ENCODE results near the gene RERE. TPM values are rescaled to one million over a fixed set of nuclear protein-coding genes. Genes with fewer than 3 reads are reported as not detected.

The RERE gene
- total RNA-seq, 1 donor from 2014 or later = 124 TPM

DNA sequence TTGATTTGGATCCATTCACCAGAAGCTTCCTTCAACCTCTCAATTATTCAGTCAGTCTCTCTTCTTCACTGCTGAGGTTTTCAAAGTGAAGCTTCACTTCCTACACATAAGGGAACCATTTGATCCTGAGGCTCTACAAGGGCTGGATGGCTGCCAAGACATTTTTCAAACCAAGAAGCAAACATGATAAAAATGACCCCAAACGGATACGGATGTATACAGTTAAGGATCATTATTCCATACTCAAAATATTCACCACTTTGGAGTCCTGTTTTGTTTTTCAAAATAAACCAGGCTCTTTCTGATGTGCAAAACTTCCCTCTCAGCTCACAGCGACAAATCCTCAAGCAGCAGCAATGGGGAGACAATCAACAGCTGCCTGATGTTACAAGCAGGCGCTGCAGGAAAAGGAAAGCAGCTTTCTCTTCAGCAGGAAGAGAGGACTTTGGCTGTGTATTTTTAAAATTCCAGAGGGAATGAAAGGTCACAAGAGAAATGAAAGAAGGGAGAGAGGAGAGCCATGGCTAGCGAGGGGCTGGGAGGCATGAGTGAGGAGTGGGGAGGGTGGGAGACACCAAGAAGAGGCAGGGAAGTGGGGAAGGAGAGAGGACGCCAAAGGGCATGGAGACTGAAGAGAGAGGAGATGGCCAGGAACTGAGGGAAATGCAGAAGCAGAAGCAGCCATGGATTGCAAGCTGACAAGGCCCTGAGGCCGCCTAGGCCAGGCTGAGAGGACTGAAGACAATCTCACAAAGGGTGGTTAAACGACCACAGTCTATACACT is 354.1 kb downstream of the RERE start:
- peak; percentile 72 for DNase-seq (ENCODE audit: low read depth)
- Histone ChIP-seq H3K4me3 (ENCODE audit: insufficient read depth, low read depth, low read length) (no peak overlapping the region), H3K27ac (ENCODE audit: low read depth, low read length) (peak overlapping the region; percentile 23), H3K4me2 (ENCODE audit: low read length) (peak overlapping the region; percentile 79), H3K9me3 (ENCODE audit: insufficient read depth, low read depth, low read length) (no peaks in the 10 kb centered on the region), H2AFZ (ENCODE audit: low read depth, low read length) (peak overlapping the region; percentile 2), H3K36me3 (ENCODE audit: insufficient read depth, low read length) (no peaks in the 10 kb centered on the region), H3K79me2 (ENCODE audit: insufficient read depth, low read length) (no peaks in the 10 kb centered on the region), H3K27me3 (ENCODE audit: insufficient read depth, low read length) (no peaks in the 10 kb centered on the region), H3K4me1 (ENCODE audit: insufficient read depth, low read length) (peaks cover 17% of the 10 kb centered on the region), H3K9ac (ENCODE audit: low read length) (peak overlapping the region; percentile 61), H4K20me1 (ENCODE audit: insufficient read depth, low read length) (no peaks in the 10 kb centered on the region)
- TF ChIP-seq EZH2 (IDR thresholded peaks at IDR 0.05; ENCODE audit: insufficient read depth, low read length) (no peak), CTCF (IDR thresholded peaks at IDR 0.05; ENCODE audit: insufficient read depth, low read depth, low read length) (no peak)
- peak overlapping the region; percentile 8 for H3K4me3 Mint-ChIP-seq (ENCODE audit: unreplicated experiment)
- H3K36me3 Mint-ChIP-seq (ENCODE audit: low read depth, unreplicated experiment) = peaks cover 6% of the 10 kb centered on the region
- peak overlapping the region; percentile 90 for H3K27ac Mint-ChIP-seq (ENCODE audit: unreplicated experiment)
- no peaks in the 10 kb centered on the region for H3K9me3 Mint-ChIP-seq (ENCODE audit: unreplicated experiment)
- no peaks in the 10 kb centered on the region for H3K27me3 Mint-ChIP-seq (ENCODE audit: low read depth, unreplicated experiment)
- H3K4me1 Mint-ChIP-seq (ENCODE audit: low read depth, unreplicated experiment) = peaks cover 59% of the 10 kb centered on the region
- no peak for FAIRE-seq

- H3K9me3 Mint-ChIP-seq (ENCODE audit: unreplicated experiment) = no peaks in the 10 kb centered on the region
- Histone ChIP-seq H3K9ac (ENCODE audit: low read length) (no peak overlapping the region), H3K4me1 (ENCODE audit: insufficient read depth, low read length) (peaks cover 17% of the 10 kb centered on the region), H3K4me2 (ENCODE audit: low read length) (no peak overlapping the region), H3K79me2 (ENCODE audit: insufficient read depth, low read length) (no peaks in the 10 kb centered on the region), H4K20me1 (ENCODE audit: insufficient read depth, low read length) (no peaks in the 10 kb centered on the region), H3K4me3 (ENCODE audit: insufficient read depth, low read depth, low read length) (no peak overlapping the region), H3K27ac (ENCODE audit: low read depth, low read length) (no peak overlapping the region), H3K9me3 (ENCODE audit: insufficient read depth, low read depth, low read length) (no peaks in the 10 kb centered on the region), H2AFZ (ENCODE audit: low read depth, low read length) (no peak overlapping the region), H3K36me3 (ENCODE audit: insufficient read depth, low read length) (no peaks in the 10 kb centered on the region), H3K27me3 (ENCODE audit: insufficient read depth, low read length) (no peaks in the 10 kb centered on the region)
- no peaks in the 10 kb centered on the region for H3K27me3 Mint-ChIP-seq (ENCODE audit: low read depth, unreplicated experiment)
- TF ChIP-seq CTCF (IDR thresholded peaks at IDR 0.05; ENCODE audit: insufficient read depth, low read depth, low read length) (no peak), EZH2 (IDR thresholded peaks at IDR 0.05; ENCODE audit: insufficient read depth, low read length) (no peak)
- peak overlapping the region; percentile 68 for H3K27ac Mint-ChIP-seq (ENCODE audit: unreplicated experiment)
- peaks cover 66% of the 10 kb centered on the region for H3K4me1 Mint-ChIP-seq (ENCODE audit: low read depth, unreplicated experiment)
- no peak overlapping the region for H3K4me3 Mint-ChIP-seq (ENCODE audit: unreplicated experiment)
- peaks cover 6% of the 10 kb centered on the region for H3K36me3 Mint-ChIP-seq (ENCODE audit: low read depth, unreplicated experiment)
- FAIRE-seq = no peak
- no peak for DNase-seq (ENCODE audit: low read depth)
These were observed 355.0 kb downstream of the RERE start for GRCh38 chr1:8462371-8462892.
